Fibroblast of lung (primary cell): ENCODE measurements around the gene SLC66A3. TPM values are rescaled to one million over a fixed set of nuclear protein-coding genes. Genes with fewer than 3 reads are reported as not detected.

Experiments
- DNase-seq, 2 donors: peaks; one replicate each; pipeline versions ENCODE4 v3.0.0 to v3.0.0-alpha.2; 2010; ENCODE audit warnings: low read depth in 2 of 2
- H2AFZ ChIP-seq: 2 replicates; pipeline ENCODE4 v1.5.1; 2012; ENCODE audit warnings: low read length, control low read depth, inconsistent platforms
- H3K27ac ChIP-seq: 2 replicates; pipeline ENCODE4 v1.5.1; 2011; ENCODE audit warnings: low read length, control low read depth; ENCODE audit not compliant: insufficient read depth
- H3K27me3 ChIP-seq: 2 replicates; pipeline ENCODE4 v1.5.1; 2011; ENCODE audit warnings: mild to moderate bottlenecking, low read length; ENCODE audit not compliant: control insufficient read depth, insufficient read depth
- H3K36me3 ChIP-seq: 2 replicates; pipeline ENCODE4 v1.5.1; 2011; ENCODE audit warnings: low read length; ENCODE audit not compliant: control insufficient read depth, insufficient read depth
- H3K4me1 ChIP-seq: 2 replicates; pipeline ENCODE4 v1.5.1; 2011; ENCODE audit warnings: low read length; ENCODE audit not compliant: control insufficient read depth, insufficient read depth; ENCODE audit errors: extremely low read depth
- H3K4me2 ChIP-seq: 2 replicates; pipeline ENCODE4 v1.5.1; 2011; ENCODE audit warnings: low read length, control low read depth; ENCODE audit not compliant: insufficient read depth; ENCODE audit errors: extremely low read depth
- H3K4me3 ChIP-seq, 4 experiments: fragments of 200-600 bp in 1 of 4; sonication (generic) in 1 of 4; replicated peaks in 1 of 4; 2 replicates each; pipeline ENCODE4 v1.5.1; 2011 to 2016; ENCODE audit warnings: low read length in 4 of 4, low read depth in 3 of 4, mild to moderate bottlenecking in 3 of 4, control low read depth in 2 of 4, inconsistent platforms in 1 of 4, mixed read lengths in 1 of 4; ENCODE audit not compliant: insufficient read depth in 1 of 4; ENCODE audit errors: control extremely low read depth in 1 of 4
- H3K79me2 ChIP-seq: 2 replicates; pipeline ENCODE4 v1.5.1; 2012; ENCODE audit warnings: mild to moderate bottlenecking, low read length, inconsistent platforms; ENCODE audit not compliant: control insufficient read depth, insufficient read depth
- H3K9ac ChIP-seq: 2 replicates; pipeline ENCODE4 v1.5.1; 2011; ENCODE audit warnings: mild to moderate bottlenecking, low read length, control low read depth; ENCODE audit not compliant: insufficient read depth
- H3K9me3 ChIP-seq: 2 replicates; pipeline ENCODE4 v1.5.1; 2012; ENCODE audit warnings: low read depth, low read length; ENCODE audit not compliant: control insufficient read depth, insufficient read depth
- H4K20me1 ChIP-seq: 2 replicates; pipeline ENCODE4 v1.5.1; 2011; ENCODE audit warnings: low read length; ENCODE audit not compliant: control insufficient read depth, insufficient read depth; ENCODE audit errors: extremely low read depth
- EZH2 ChIP-seq: IDR thresholded peaks from 2 replicates; pipeline ENCODE4 v1.5.1; 2012; ENCODE audit warnings: low read length, control low read depth, mild to moderate bottlenecking; ENCODE audit errors: missing control alignments
- polyA plus RNA-seq, 2 donors: library from polyadenylated mRNA; depleted of rRNA in 1 of 2; stranded (reverse) in 1 of 2; unstranded in 1 of 2; fragments of >200 nt; gene quantifications; 2 replicates each; pipeline ENCODE4 v1.2.1, GENCODE V29; 2011 to 2012; ENCODE audit warnings: missing spikeins in 1 of 2
- total RNA-seq: library from RNA; depleted of rRNA; stranded (reverse); fragments of >200 nt; gene quantifications from 2 replicates; pipeline ENCODE4 v1.2.1, GENCODE V29; 2014
- TF ChIP-seq, protein P1 (sequence below), 2 donors: IDR thresholded peaks in 1 of 2; conservative IDR thresholded peaks in 1 of 2; 1 replicate in 1 of 2; 2 replicates in 1 of 2; pipeline ENCODE4 v1.5.1; 2011 to 2012; ENCODE audit warnings: low read length in 2 of 2, control low read depth in 1 of 2, inconsistent platforms in 1 of 2, low read depth in 1 of 2, mild to moderate bottlenecking in 1 of 2

SLC66A3 gene
- total and polyA plus RNA-seq, 2 donors (not counting 1 experiment from before 2014, with no cell fraction given) = 31.7 to 39.8 TPM

DNA sequence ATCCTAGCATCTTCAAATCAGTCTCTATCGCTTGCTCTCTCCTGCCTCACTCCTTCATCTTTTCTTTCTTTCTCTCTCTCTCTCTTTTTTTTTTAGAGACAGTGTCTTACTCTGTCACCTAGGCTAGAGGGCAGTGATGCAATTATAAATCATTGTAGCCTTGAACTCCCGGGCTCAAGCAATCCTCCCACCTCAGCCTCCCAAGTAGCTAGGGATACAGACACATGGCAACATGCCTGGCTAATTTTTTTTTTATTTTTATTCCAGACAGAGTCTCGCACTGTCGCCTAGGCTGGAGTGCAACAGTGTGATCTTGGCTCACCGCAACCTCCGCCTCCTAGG, 10.6 kb upstream of the SLC66A3 start:
- Histone ChIP-seq H3K4me1 (no peaks in the 10 kb centered on the region), H2AFZ (no peak overlapping the region), H3K27ac (no peak overlapping the region), H3K36me3 (no peaks in the 10 kb centered on the region), H3K9me3 (no peaks in the 10 kb centered on the region), H3K4me2 (no peak overlapping the region), H3K4me3 (no peak overlapping the region), H4K20me1 (no peaks in the 10 kb centered on the region), H3K9ac (no peak overlapping the region), H3K27me3 (peaks cover 2% of the 10 kb centered on the region), H3K79me2 (no peaks in the 10 kb centered on the region)
- TF ChIP-seq EZH2 = no peak
- TF ChIP-seq, protein P1, sequence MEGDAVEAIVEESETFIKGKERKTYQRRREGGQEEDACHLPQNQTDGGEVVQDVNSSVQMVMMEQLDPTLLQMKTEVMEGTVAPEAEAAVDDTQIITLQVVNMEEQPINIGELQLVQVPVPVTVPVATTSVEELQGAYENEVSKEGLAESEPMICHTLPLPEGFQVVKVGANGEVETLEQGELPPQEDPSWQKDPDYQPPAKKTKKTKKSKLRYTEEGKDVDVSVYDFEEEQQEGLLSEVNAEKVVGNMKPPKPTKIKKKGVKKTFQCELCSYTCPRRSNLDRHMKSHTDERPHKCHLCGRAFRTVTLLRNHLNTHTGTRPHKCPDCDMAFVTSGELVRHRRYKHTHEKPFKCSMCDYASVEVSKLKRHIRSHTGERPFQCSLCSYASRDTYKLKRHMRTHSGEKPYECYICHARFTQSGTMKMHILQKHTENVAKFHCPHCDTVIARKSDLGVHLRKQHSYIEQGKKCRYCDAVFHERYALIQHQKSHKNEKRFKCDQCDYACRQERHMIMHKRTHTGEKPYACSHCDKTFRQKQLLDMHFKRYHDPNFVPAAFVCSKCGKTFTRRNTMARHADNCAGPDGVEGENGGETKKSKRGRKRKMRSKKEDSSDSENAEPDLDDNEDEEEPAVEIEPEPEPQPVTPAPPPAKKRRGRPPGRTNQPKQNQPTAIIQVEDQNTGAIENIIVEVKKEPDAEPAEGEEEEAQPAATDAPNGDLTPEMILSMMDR (conservative IDR thresholded peaks at IDR 0.05 in 1 of 2, IDR thresholded peaks at IDR 0.05 in 1 of 2; ENCODE audit: low read depth in 1 of 2, low read length in 2 of 2) = no peak
- DNase-seq = no peak

DNA sequence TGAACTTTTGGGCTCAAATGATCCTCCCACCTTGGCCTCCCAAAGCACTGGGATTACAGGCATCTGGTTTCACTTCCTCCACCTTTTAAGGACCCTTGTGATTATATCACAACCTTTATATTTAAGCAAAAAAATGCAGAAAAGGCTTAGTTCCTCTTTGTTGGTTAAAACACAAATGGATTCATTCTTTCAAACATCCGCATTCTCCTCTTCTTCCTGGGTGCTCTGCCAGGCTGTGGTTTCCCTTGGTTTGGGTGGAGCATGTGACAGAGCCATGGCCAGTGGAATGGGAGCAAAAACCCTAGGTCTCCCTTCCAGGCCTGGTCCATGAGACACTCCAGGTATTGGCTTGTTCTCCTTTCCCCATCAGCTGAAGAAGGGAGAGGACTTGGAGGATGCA, 9.9 kb upstream of the SLC66A3 start:
- H3K36me3 ChIP-seq = no peaks in the 10 kb centered on the region
- no peak overlapping the region for H3K9ac ChIP-seq
- no peaks in the 10 kb centered on the region for H4K20me1 ChIP-seq
- H3K79me2 ChIP-seq = no peaks in the 10 kb centered on the region
- H3K9me3 ChIP-seq = no peaks in the 10 kb centered on the region
- no peak overlapping the region for H3K4me3 ChIP-seq
- no peak overlapping the region for H3K27ac ChIP-seq
- H2AFZ ChIP-seq = no peak overlapping the region
- H3K4me1 ChIP-seq = no peaks in the 10 kb centered on the region
- peaks cover 2% of the 10 kb centered on the region for H3K27me3 ChIP-seq
- TF ChIP-seq, protein P1 (conservative IDR thresholded peaks at IDR 0.05 in 1 of 2, IDR thresholded peaks at IDR 0.05 in 1 of 2; ENCODE audit: low read depth in 1 of 2, low read length in 2 of 2) = no peak
- no peak for TF ChIP-seq EZH2
- H3K4me2 ChIP-seq = no peak overlapping the region
- DNase-seq = no peak

DNA sequence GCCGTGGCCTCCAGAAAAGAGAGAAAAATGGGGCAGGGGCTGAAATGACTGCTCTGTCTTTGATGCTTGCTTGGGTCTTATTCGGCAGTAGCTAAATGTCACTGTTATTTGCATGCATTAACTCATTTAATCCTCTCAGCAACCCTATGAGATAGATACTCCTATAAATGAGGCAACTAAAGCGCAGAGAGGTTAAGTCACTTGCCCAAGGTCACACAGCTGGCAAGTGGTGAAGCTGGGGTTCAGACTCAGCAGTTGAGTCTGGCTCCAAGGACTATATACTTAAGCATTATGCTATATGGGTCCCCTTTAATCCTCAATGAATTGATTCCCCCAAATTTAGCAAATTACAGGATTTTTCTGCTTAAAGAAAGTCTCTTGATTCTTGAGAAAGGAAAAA, 9.2 kb upstream of the SLC66A3 start:
- Histone ChIP-seq H3K79me2 (no peaks in the 10 kb centered on the region), H3K27me3 (peaks cover 2% of the 10 kb centered on the region), H3K4me2 (no peak overlapping the region), H4K20me1 (no peaks in the 10 kb centered on the region), H2AFZ (no peak overlapping the region), H3K27ac (no peak overlapping the region), H3K9ac (no peak overlapping the region), H3K4me1 (no peaks in the 10 kb centered on the region), H3K36me3 (no peaks in the 10 kb centered on the region), H3K9me3 (no peaks in the 10 kb centered on the region), H3K4me3 (no peak overlapping the region)
- DNase-seq = no peak
- TF ChIP-seq, protein P1 (conservative IDR thresholded peaks at IDR 0.05 in 1 of 2, IDR thresholded peaks at IDR 0.05 in 1 of 2; ENCODE audit: low read depth in 1 of 2, low read length in 2 of 2) = no peak
- TF ChIP-seq EZH2 = no peak
